Cardiac muscle cell (in vitro differentiated cells and primary cell): ENCODE measurements around the gene LARGE1. TPM values are rescaled to one million over a fixed set of nuclear protein-coding genes. Genes with fewer than 3 reads are reported as not detected.
A peak's percentile ranks its signal among the peaks of the same experiment; 100 is the strongest.

Experiments used
- DNase-seq, 2 donors: peaks; one replicate each; pipeline versions ENCODE4 v3.0.0 to v3.0.0-alpha.2; 2010 to 2017; ENCODE audit warnings: low read depth in 1 of 2, low spot score in 1 of 2
- H3K27ac ChIP-seq: fragments of 200-600 bp; sonication (generic); 2 replicates; pipeline ENCODE4 v1.5.1; 2016
- H3K27me3 ChIP-seq: fragments of 200-600 bp; sonication (generic); 2 replicates; pipeline ENCODE4 v1.6.0; 2016; ENCODE audit warnings: control low read depth
- H3K36me3 ChIP-seq: fragments of 200-600 bp; sonication (generic); 2 replicates; pipeline ENCODE4 v1.5.1; 2016; ENCODE audit warnings: control low read depth
- H3K4me1 ChIP-seq: fragments of 200-600 bp; sonication (generic); 2 replicates; pipeline ENCODE4 v1.8.1; 2017; ENCODE audit warnings: low read depth, mild to moderate bottlenecking, mixed run types
- H3K4me3 ChIP-seq: fragments of 200-600 bp; sonication (generic); 2 replicates; pipeline ENCODE4 v1.5.1; 2016; ENCODE audit warnings: mild to moderate bottlenecking
- H3K9me3 ChIP-seq: fragments of 200-600 bp; sonication (generic); 2 replicates; pipeline ENCODE4 v1.5.1; 2017; ENCODE audit warnings: low read depth, mild to moderate bottlenecking, control low read depth
- CTCF ChIP-seq: IDR thresholded peaks from 2 replicates; pipeline ENCODE4 v1.5.1; 2012; ENCODE audit warnings: low read depth, mild to moderate bottlenecking, low read length
- polyA plus RNA-seq: library from polyadenylated mRNA; unstranded; fragments of >200 nt; fragmentation: Nextera tagmentation; extraction: Ambion mirVana; gene quantifications from 2 replicates; pipeline ENCODE4 v1.2.1, GENCODE V29; 2016
- total RNA-seq: library from RNA; depleted of rRNA; stranded (reverse); fragments of >200 nt; gene quantifications from 2 replicates; pipeline ENCODE4 v1.2.3, GENCODE V29; 2016

Gene LARGE1
- total and polyA plus RNA-seq, 2 experiments from 2014 or later: 18.4 to 34.3 TPM

DNA sequence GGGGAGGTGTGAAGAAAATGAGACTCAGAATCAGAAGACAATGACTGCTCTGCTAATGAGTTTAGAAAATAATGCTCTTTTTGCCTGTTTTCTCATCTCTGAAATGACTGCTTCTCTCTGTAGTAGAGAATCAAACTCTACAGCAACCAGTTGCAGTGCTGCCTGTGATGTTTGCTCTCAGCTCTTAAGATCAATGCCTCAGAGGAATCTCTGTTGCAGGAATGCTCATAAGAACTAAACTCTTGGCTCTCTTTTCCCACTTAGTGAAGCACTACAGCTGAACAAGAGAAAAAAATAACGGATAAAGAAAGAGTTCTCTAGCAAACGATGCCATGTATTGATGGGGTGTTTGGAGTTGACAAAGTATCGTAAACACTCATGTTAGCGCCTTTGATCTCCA lies 658.6 kb downstream of the LARGE1 start:
- no peak for TF ChIP-seq CTCF
- no peak overlapping the region for H3K4me3 ChIP-seq
- DNase-seq: peak in 1 of 2 donors; percentile 8
- no peaks in the 10 kb centered on the region for H3K36me3 ChIP-seq
- no peak overlapping the region for H3K27ac ChIP-seq
- H3K4me1 ChIP-seq: no peaks in the 10 kb centered on the region
- no peaks in the 10 kb centered on the region for H3K9me3 ChIP-seq
- H3K27me3 ChIP-seq: no peaks in the 10 kb centered on the region

GRCh38 chr22:33260498-33260897 lies 659.8 kb downstream of the LARGE1 start:
- H3K4me1 ChIP-seq: no peaks in the 10 kb centered on the region
- H3K9me3 ChIP-seq: no peaks in the 10 kb centered on the region
- no peaks in the 10 kb centered on the region for H3K27me3 ChIP-seq
- TF ChIP-seq CTCF: no peak
- no peaks in the 10 kb centered on the region for H3K36me3 ChIP-seq
- no peak overlapping the region for H3K4me3 ChIP-seq
- no peak for DNase-seq
- H3K27ac ChIP-seq: no peak overlapping the region

DNA sequence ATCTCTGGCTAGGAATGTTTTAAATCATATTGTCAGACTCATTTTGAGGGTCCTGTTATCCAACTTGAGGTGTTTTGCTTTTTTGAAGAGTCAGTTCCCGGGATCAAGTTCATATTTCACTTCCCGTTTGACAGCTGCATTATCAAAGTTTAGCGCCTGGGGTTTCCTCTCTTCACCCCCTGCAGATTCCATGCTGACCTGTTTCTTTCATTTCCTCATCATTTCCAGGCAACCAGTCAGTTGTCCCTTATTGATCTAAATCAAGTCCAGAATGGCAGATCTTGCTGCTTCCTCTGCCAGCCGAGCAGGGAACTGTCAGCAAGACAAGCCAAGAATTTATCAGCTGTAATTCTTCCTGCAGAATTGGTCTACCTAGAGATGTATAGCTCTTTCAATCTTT lies 664.5 kb downstream of the LARGE1 start:
- Histone ChIP-seq H3K36me3 (no peaks in the 10 kb centered on the region), H3K9me3 (no peaks in the 10 kb centered on the region), H3K4me1 (no peaks in the 10 kb centered on the region), H3K27ac (no peak overlapping the region), H3K4me3 (no peak overlapping the region), H3K27me3 (no peaks in the 10 kb centered on the region)
- no peak for DNase-seq
- no peak for TF ChIP-seq CTCF

GRCh38 chr22:33248948-33249347 lies 671.3 kb downstream of the LARGE1 start:
- no peak overlapping the region for H3K27ac ChIP-seq

DNA sequence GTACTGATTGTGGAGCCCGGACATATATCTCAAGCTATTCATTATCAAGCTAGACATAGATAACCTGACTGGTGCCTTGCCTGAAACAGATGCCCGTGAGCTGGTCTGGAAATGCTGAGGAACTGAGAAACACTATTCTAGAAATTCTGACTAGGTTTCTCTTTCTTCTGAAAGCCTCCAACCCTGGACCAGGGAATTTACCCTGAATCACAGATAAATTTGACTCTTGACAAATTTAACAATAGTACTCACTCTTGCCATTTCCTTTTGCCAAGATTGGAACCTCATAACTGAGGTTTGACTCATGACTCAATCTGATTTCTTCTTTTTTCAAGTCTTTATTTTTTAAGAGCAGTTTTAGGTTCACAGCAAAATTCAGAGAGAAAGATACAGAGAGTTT lies 672.5 kb downstream of the LARGE1 start:
- no peak for TF ChIP-seq CTCF

More at GRCh38 chr22:33248948-33249347, 671.3 kb downstream of the LARGE1 start:
- DNase-seq: no peak
- no peak overlapping the region for H3K4me3 ChIP-seq
- H3K36me3 ChIP-seq: no peaks in the 10 kb centered on the region
- TF ChIP-seq CTCF: no peak
- H3K4me1 ChIP-seq: no peaks in the 10 kb centered on the region
- H3K9me3 ChIP-seq: no peaks in the 10 kb centered on the region
- H3K27me3 ChIP-seq: no peaks in the 10 kb centered on the region

DNA sequence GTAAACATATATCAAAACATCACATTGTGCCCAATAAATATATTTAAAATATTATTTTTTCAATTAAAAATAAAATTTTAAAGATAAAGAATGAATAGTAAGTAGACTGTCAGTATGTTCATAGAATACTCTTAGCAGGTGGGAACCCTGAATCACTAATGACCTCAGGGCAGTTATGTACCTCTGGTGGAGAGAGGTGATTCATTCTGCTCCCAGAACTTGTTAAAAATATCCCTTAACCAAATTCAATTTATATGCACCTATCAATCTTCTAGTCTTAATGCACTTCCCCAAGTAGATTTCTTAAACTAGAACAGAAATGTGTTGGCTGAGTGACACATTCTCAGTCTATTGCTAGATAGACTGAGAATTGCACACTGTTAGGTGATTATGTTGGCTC lies 678.2 kb downstream of the LARGE1 start:
- Histone ChIP-seq H3K4me3 (no peak overlapping the region), H3K27me3 (peaks cover under 1% of the 10 kb centered on the region), H3K36me3 (no peaks in the 10 kb centered on the region), H3K27ac (no peak overlapping the region), H3K4me1 (no peaks in the 10 kb centered on the region), H3K9me3 (no peaks in the 10 kb centered on the region)
- no peak for DNase-seq
- no peak for TF ChIP-seq CTCF

More for the DNA sequence above, 672.5 kb downstream of the LARGE1 start:
- H3K27ac ChIP-seq: no peak overlapping the region
- no peaks in the 10 kb centered on the region for H3K36me3 ChIP-seq
- H3K9me3 ChIP-seq: no peaks in the 10 kb centered on the region
- no peaks in the 10 kb centered on the region for H3K27me3 ChIP-seq
- no peaks in the 10 kb centered on the region for H3K4me1 ChIP-seq
- H3K4me3 ChIP-seq: no peak overlapping the region
- DNase-seq: peak in 1 of 2 donors; percentile 27
